Activated CD8-positive, alpha-beta memory T cell treated with anti-CD3 and anti-CD28 coated beads for 24 hours (primary cell): ENCODE measurements around the gene KCND3.

Source experiments
- DNase-seq: peaks from one replicate; pipeline ENCODE4 v3.0.0-alpha.2; 2020

The KCND3 gene

GRCh38 chr1:111908011-111908621, 81.4 kb downstream of the KCND3 start:
- DNase-seq = no peak

- DNase-seq = no peak
Observed at GRCh38 chr1:111907321-111907720, 82.1 kb downstream of the KCND3 start.

DNA sequence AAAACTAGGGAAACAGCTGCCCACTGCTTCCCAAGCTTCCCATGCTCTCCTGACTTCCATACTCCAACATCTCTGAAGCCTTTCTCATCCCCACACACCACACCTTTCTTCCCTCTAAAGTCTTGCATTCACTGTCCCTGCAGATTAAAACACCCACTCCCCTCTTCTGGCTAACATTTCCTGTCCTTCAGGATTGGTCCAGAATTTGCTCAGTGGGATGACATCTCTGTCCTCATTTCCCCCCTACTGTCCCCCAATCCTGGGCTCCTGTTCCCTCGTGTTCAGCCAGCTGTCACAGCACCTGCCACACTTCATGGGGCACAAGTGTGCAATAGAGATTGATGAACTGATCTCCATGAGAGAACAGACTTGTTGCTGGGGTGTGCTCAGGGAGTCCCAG, 82.7 kb downstream of the KCND3 start:
- no peak for DNase-seq

DNA sequence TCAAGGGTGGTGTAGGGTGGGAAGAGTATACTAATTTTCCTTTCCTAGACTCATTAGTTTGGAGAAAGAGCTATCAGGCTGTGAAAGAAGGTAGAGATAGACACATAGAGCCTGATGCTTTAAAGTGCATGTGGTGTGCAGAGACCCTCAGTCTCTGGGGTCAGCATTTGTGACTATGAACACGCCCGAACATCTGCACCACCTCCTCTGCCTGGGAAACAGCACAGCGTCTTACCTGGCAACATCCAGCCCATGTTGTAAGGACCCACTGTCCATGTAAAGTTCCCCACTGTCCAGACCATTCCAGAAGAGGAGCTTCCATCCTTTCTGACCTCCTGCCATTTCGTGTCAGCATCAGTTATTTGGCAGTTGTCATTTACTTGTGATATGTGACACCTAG, 83.4 kb downstream of the KCND3 start:
- no peak for DNase-seq

- no peak for DNase-seq
Observed at GRCh38 chr1:111904478-111905218, 84.8 kb downstream of the KCND3 start.

DNA sequence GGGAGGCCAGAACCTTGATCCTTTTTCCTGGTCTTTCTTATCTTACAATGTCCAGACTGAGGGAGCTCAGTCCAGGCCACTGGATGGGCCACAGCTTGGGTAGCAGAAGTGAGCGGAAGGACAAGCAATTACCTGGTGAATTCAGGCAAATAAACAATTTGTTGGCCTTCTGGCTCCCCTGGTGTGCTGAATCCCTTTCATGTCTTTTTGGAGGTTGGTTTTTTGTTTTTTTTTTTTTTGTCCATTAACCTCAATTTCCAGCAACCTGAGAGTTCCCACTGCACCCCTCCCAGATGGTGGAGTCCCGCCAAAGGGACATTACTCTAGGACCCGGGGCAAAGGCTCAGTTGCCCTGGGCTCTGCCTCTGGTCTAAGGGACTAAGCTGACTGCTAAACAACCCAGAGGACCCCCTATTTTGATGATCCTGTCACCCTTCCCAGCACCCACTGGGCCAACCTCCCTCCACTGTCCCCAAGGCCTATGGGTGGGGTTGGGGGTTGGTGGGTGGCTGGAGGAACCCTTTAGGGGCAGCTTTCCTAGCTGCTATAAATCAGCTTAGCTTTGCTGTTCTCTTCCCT, 85.5 kb downstream of the KCND3 start:
- no peak for DNase-seq

- DNase-seq = no peak
Observed at GRCh38 chr1:111903148-111903870, 86.2 kb downstream of the KCND3 start.

DNA sequence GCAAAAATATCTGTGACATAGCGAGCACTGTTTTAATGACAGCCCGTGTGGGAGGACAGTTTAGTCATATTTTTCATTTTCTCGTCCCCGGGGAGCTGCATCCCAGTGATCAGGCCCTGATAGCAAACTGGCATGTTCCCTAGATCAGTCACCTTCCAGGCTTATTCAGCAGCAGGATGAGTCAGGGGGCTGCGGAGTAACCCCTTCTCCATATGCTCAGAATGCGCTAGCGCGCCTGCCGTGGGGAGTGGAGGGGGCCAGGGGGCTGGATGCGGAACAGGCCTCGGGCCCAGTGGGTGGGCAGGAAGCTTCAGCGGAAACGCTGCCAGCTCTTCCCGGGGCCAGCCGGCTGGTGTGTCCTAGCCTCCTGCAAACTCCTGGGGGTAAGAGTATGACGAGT, 94.0 kb downstream of the KCND3 start:
- DNase-seq = no peak

- no peak for DNase-seq
Observed at GRCh38 chr1:111895017-111895416, 94.5 kb downstream of the KCND3 start.

- DNase-seq = no peak
Observed at GRCh38 chr1:111894497-111894896, 95.0 kb downstream of the KCND3 start.

DNA sequence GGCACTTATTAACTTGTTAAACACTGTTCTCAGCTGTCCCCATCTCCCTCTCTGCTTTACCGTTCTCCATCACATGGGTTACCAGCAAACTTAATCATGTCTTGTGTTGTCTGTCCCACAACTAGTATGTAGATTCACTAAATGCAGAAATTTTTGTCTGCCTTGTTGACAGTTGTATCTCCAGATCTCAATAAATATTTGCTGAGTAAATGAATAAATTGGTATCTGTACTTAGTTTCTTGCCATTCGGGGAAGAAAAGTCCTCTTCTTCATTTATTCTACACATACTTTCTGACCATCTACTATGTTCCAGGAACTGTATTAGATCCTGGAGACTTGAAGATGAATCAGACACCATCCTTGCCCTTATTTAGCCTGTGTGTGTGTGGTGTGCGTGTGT, 97.9 kb downstream of the KCND3 start:
- DNase-seq = no peak

DNA sequence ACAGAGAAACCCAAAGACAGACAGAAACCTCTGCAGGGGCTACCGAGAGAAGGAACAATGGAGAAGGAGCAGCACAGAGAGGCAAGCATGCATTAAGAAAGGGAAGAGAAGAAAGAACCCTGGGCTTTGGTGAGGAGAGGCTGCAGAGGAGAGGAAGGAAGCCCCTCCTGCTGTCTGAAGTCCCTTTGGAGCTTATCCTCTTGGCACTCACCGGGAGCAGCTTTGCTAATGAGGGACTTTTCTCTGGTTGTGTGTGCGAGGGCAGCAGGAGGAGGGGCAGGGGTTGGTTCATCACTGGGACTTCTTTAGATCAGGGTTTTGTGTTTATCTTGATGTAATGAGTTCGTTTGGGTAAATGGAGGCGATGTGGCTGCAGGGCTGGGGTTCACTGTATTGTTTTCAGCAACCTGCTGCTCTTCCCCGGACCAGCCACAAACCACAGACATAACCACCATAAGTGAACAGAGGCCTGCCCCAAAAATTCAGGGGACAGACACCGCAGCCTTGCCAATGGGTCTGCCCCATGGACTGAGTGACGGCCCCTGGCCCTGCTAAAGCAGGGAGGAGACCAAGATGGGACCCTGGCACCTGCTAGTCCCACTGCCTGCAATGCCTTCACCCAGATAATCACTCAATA, 100.6 kb downstream of the KCND3 start:
- no peak for DNase-seq

DNA sequence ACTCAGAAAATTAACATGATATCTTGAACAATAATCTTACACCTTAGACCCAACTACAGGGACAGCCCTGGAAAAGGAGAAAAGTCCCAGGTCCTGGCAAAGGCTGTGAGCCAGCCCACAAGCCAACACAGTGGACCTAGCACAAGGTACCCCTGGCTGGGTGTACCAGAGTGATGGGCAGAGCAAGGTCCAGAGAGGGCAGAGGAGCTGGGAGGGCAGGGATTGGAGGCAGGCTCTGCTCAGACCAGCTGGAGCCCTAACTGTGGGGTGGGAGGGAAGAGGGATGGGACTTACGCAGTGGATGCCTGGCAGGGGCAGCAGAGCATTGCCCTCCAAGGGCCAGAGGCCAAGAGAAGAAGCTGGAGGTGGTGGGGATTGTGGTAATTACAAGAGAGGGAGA, 101.6 kb downstream of the KCND3 start:
- DNase-seq = no peak

DNA sequence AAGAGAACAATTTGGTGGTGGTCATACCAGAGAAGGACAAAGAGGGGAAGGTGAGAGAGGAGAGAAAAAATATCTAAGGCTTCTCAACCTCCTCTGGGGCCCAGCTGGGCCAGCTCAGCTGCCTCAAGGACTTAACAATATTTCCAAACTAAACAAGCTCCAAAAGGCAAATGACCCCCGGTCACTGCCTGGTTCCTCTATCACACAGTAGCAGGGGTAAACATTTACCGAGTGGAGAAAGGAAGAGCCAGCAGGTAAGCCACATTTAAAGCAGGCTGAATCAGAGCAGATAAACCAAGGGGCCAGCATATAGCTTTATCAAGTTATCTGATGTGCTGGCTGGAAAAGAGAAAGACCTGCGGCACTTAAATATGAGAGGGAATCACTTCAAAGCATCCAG, 102.1 kb downstream of the KCND3 start:
- no peak for DNase-seq

GRCh38 chr1:111886741-111887140, 102.7 kb downstream of the KCND3 start:
- DNase-seq = no peak

- no peak for DNase-seq
Observed at GRCh38 chr1:111884772-111885443, 104.6 kb downstream of the KCND3 start.

GRCh38 chr1:111882986-111883560, 106.4 kb downstream of the KCND3 start:
- no peak for DNase-seq

GRCh38 chr1:111882559-111882958, 106.9 kb downstream of the KCND3 start:
- no peak for DNase-seq

GRCh38 chr1:111880881-111881837, 108.3 kb downstream of the KCND3 start:
- no peak for DNase-seq

- DNase-seq = no peak
Observed at GRCh38 chr1:111879081-111879480, 110.4 kb downstream of the KCND3 start.

DNA sequence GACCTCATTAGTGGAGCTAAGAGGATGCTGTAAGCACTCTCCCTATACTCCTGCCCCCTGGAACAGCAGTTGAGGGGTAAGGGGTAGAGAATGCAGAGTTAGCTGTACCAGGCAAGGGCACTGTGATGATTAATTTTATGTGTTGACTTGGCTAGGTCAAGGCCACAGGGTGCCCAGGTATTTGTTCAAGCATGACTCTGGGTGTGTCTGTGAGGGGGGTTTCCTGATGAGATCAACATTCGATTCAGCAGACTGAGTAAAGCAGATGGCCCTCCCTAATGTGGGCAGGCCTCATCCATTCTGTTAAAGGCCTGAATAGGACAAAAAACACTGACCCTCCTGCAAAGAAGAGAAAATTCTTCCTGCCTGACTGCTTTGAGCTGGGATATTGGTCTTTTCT, 110.8 kb downstream of the KCND3 start:
- no peak for DNase-seq
